Lung (tissue), 12 donors: ENCODE data around the gene TMEM221. TPM values are rescaled to one million over a fixed set of nuclear protein-coding genes. Genes with fewer than 3 reads are reported as not detected.

Experiments used
- ATAC-seq: fragments of 200-7000 bp; cut with Tn5 transposase; one replicate; pipeline ENCODE4 v1.9.1; 2020; ENCODE audit warnings: moderate number of reproducible peaks; ENCODE audit not compliant: insufficient read depth, low FRiP score
- DNase-seq, 3 donors: peaks; one replicate each; pipeline ENCODE4 v3.0.0-alpha.2; 2013 to 2017
- H3K27ac ChIP-seq, 2 donors: one replicate each; pipeline ENCODE4 v1.5.1; 2013; ENCODE audit warnings: mild to moderate bottlenecking in 2 of 2, moderate library complexity in 2 of 2, control low read depth in 1 of 2, inconsistent platforms in 1 of 2, low read depth in 1 of 2, low read length in 1 of 2
- H3K27me3 ChIP-seq, 3 donors: one replicate each; pipeline ENCODE4 v1.5.1; 2013; ENCODE audit warnings: low read length in 2 of 3; ENCODE audit not compliant: control insufficient read depth in 3 of 3, insufficient read depth in 3 of 3
- H3K36me3 ChIP-seq, 4 donors: one replicate each; pipeline ENCODE4 v1.5.1; 2013; ENCODE audit warnings: low read length in 4 of 4, mild to moderate bottlenecking in 1 of 4, moderate library complexity in 1 of 4; ENCODE audit not compliant: control insufficient read depth in 4 of 4, insufficient read depth in 4 of 4
- H3K4me1 ChIP-seq, 5 donors: one replicate each; pipeline ENCODE4 v1.5.1; 2013; ENCODE audit warnings: low read length in 5 of 5, mild to moderate bottlenecking in 2 of 5, moderate library complexity in 1 of 5; ENCODE audit not compliant: control insufficient read depth in 5 of 5, insufficient read depth in 5 of 5
- H3K4me3 ChIP-seq: one replicate; pipeline ENCODE4 v1.5.1; 2013; ENCODE audit warnings: mild to moderate bottlenecking, control low read depth, moderate library complexity
- H3K9ac ChIP-seq, 2 donors: one replicate each; pipeline ENCODE4 v1.5.1; 2013; ENCODE audit warnings: low read length in 2 of 2, control low read depth in 1 of 2; ENCODE audit not compliant: insufficient read depth in 1 of 2
- H3K9me3 ChIP-seq, 4 donors: one replicate each; pipeline ENCODE4 v1.5.1; 2013; ENCODE audit warnings: low read length in 3 of 4, mild to moderate bottlenecking in 1 of 4, moderate library complexity in 1 of 4; ENCODE audit not compliant: control insufficient read depth in 4 of 4, insufficient read depth in 3 of 4
- WGBS, 2 donors: extraction: QIAGEN DNeasy Blood & Tissue Kit; methylation state at CpG; one replicate each; pipeline ENCODE4 v1.1.7; 2013; 5-methylcytosine and 5-hydroxymethylcytosine counted together
- polyA plus RNA-seq, 2 donors: library from polyadenylated mRNA; stranded (reverse); fragments of 200-250 nt; gene quantifications; one replicate each; pipeline ENCODE4 v1.2.1, GENCODE V29; 2013
- total RNA-seq, 2 donors: library from RNA; depleted of rRNA in 1 of 2; stranded (reverse); fragments of >200 nt in 1 of 2; gene quantifications; one replicate each; pipeline ENCODE4 v1.2.1, GENCODE V29; 2014 to 2021
- TF ChIP-seq, protein P1 (sequence below): IDR thresholded peaks from 2 replicates; pipeline ENCODE4 v1.5.1; 2012; ENCODE audit warnings: mild to moderate bottlenecking; ENCODE audit errors: control extremely low read depth, extremely low read depth
- donor health status: control.
- donor health status: control.
- donor health status: Bipolar disorder and iron deficiency.
- donor health status: healthy.
- donor health status: DM: yes; HTN: yes; CAD: no.

TMEM221 gene
- total and polyA plus RNA-seq, 4 donors, result 0.06 to 0.57 (median 0.10) TPM

- Histone ChIP-seq H3K27ac (peak overlapping the region in 1 of 2 donors; percentile 44), H3K36me3 (peaks cover 0 to 2% (median 0%) of the 10 kb centered on the region in 4 donors), H3K27me3 (no peaks in the 10 kb centered on the region), H3K9ac (no peak overlapping the region), H3K4me1 (peaks cover under 1 to 10% (median 3%) of the 10 kb centered on the region in 5 donors), H3K4me3 (no peak overlapping the region), H3K9me3 (no peaks in the 10 kb centered on the region)
- ATAC-seq (no peak), DNase-seq (no peak)
- 77 to 79% methylated on average over 11 of the region's 11 CpGs for WGBS, 2 donors
- TF ChIP-seq, protein P1, sequence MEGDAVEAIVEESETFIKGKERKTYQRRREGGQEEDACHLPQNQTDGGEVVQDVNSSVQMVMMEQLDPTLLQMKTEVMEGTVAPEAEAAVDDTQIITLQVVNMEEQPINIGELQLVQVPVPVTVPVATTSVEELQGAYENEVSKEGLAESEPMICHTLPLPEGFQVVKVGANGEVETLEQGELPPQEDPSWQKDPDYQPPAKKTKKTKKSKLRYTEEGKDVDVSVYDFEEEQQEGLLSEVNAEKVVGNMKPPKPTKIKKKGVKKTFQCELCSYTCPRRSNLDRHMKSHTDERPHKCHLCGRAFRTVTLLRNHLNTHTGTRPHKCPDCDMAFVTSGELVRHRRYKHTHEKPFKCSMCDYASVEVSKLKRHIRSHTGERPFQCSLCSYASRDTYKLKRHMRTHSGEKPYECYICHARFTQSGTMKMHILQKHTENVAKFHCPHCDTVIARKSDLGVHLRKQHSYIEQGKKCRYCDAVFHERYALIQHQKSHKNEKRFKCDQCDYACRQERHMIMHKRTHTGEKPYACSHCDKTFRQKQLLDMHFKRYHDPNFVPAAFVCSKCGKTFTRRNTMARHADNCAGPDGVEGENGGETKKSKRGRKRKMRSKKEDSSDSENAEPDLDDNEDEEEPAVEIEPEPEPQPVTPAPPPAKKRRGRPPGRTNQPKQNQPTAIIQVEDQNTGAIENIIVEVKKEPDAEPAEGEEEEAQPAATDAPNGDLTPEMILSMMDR, result no peak
Observed at GRCh38 chr19:17411801-17412200, 36.7 kb downstream of the TMEM221 start.

DNA sequence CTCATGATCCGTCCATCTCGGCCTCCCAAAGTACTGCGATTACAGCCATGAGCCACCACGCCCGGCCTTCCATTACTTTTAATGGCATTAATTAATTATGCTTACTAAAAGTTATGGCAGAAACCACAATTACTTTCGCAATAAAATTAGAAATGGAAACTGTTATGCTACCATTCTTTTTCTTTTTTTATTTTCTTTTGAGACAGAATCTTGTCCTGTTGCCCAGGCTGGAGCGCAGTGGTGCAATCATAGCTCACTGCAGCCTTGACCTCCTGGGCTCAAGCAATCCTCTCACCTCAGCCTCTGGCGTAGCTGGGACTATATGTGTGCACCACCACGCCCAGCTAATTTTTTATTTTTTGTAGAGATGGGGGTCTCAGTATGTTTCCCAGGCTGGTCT is 38.5 kb downstream of the TMEM221 start:
- H3K27me3 ChIP-seq, result no peaks in the 10 kb centered on the region
- TF ChIP-seq, protein P1, result no peak
- H3K9me3 ChIP-seq, result no peaks in the 10 kb centered on the region
- H3K9ac ChIP-seq, result no peak overlapping the region
- no peak overlapping the region for H3K27ac ChIP-seq
- 89% methylated on average over 9 of the region's 9 CpGs for WGBS, 2 donors
- peaks cover 0 to 2% (median 0%) of the 10 kb centered on the region in 4 donors for H3K36me3 ChIP-seq
- DNase-seq, result no peak
- no peak overlapping the region for H3K4me3 ChIP-seq
- H3K4me1 ChIP-seq, result peaks cover 0 to 11% (median 2%) of the 10 kb centered on the region in 5 donors
- ATAC-seq, result no peak

DNA sequence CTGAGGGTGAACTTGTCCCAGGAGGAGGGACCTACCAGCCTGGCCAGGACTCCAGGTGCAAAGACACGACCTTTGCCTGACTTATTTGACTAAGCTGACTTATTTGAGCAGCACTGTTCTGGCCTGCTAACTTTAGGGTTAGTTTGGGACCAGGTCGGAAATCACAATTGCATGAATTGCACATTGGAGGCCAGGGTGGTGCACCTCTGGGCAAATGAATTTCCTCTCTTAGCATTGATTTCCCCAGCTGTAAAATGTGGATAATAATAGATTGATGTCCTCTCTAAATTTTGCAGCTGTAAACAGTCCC is 41.6 kb downstream of the TMEM221 start:
- Histone ChIP-seq H3K27me3 (no peaks in the 10 kb centered on the region), H3K27ac (peak overlapping the region; percentile 5 to 40), H3K4me3 (no peak overlapping the region), H3K9ac (no peak overlapping the region), H3K9me3 (no peaks in the 10 kb centered on the region), H3K36me3 (peaks cover 0 to 2% (median 0%) of the 10 kb centered on the region in 4 donors), H3K4me1 (peaks cover 0 to 7% (median 2%) of the 10 kb centered on the region in 5 donors)
- WGBS, 2 donors, result 17 to 35% methylated on average over 2 of the region's 2 CpGs
- no peak for DNase-seq
- TF ChIP-seq, protein P1, result no peak
- no peak for ATAC-seq
